RCC 7860 (cell line): ENCODE results near the gene AIF1.

Source experiments
- DNase-seq: peaks from one replicate; pipeline ENCODE4 v3.0.0-alpha.2; 2015; ENCODE audit warnings: low spot score
- FAIRE-seq: peaks from 2 replicates; lab custom pipeline; 2012; peaks lifted over from hg19 to GRCh38; lab: Jason Lieb, UNC

AIF1 gene

DNA sequence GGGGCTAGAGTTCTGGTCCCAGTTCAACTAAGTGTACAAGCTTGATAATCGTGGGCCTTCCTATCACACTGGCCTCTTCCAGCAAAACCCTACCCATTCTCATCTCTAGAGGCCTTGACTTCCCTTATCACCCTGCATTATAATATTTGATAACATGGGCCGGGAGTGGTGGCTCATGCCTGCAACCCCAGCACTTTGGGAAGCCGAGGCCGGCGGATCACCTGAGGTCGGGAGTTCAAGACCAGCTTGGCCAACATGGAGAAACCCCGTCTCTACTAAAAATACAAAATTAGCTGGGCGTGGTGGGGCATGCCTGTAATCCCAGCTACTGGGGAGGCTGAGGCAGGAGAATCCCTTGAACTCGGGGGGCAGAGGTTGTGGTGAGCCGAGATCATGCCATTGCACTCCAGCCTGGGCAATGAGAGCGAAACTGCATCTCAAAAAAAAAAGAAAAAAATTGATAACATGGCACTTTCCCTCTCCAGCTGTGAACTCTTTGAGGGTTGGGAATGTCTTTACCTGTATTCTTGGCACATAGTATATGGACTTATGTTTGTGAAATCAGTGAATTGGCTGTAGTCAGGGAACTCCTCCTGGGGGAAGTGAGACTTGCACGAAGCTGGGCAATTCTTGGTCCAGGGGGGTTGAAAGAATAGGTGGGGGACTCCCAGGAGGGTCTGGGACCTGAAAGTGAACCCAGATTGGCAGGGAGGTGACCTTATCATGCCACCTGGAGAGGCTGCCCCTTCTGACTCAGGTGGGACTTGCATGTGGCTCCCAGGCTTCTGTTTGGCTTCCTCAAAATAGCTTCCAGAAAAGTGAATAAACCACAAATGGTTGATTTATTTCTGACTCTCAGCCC lies 46.5 kb downstream of the AIF1 start:
- FAIRE-seq (no peak), DNase-seq (no peak)

DNA sequence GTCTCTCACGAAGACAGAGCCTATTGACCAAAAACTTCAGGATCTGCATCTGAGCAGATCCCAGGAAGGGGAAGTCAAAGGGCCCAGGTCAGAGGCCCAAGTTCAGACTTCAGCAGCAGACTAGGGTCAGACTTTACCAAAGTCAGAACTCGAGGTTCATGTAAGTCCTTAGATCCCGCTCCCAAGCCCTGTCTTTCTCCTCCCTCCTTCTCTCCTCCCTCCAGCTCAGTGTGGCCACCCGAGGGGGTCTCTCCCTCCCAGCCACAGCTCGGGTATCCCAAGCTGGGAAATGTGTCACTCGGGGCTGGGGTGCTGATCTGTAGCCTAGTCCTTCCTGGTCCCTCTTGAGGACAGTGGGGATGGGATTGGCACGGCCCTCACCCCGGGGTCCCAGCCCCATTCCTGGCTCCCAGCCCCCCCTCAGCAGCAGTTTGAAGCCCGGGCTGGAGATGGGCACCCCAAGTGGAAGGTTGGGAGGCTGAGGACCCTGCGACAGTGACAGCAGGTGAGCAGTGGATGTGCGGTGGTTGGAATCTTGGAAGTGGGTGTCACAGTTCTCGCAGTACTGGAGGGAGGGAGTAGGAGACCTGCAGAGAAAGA lies 47.2 kb downstream of the AIF1 start:
- DNase-seq (no peak), FAIRE-seq (no peak)

- no peak for FAIRE-seq
Observed at GRCh38 chr6:31663126-31663960, 48.3 kb downstream of the AIF1 start.

GRCh38 chr6:31663961-31664789 lies 49.1 kb downstream of the AIF1 start:
- FAIRE-seq: no peak

More at GRCh38 chr6:31663126-31663960, 48.3 kb downstream of the AIF1 start:
- DNase-seq: no peak

DNA sequence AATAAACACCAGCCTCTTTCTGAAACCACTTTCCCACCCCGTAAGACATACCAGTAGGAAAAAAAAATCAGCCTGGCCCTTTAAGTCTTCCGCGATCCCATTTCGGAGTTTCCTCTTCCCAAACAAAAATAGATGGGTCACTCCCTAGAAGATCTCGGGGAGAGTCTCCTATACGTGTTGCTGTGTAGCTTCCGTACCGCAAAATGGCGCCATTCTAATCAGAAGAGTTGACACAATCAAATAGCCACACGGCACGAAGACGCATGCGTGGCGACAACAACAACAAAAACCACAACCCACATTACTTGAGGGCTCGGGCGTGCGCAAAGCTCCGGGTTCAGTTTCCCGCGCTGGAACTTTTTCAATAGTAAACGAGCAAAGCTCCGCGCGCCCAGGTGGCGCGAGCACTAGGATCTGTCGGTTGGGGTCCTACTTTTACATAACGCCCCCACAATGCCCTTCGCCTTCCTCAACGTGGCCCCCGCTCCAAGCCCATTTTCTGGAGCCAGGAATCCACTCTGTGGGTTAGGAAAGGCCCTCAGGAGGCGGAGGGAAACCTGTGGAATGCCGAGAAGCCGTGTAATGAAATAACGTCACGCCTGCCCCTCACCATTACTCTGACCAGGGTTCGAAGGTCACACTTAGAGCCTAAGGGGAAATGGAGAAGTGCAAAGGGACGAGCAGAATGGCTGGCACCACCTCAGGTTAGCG lies 49.9 kb downstream of the AIF1 start, which contains the start of gene GPANK1:
Gene GPANK1 (minus strand): TSS at position 208 of the 711 bp plus-strand sequence. CDS start 519 bp downstream, outside the sequence.
- DNase-seq: peak; percentile 45
- no peak for FAIRE-seq

More at GRCh38 chr6:31663961-31664789, 49.1 kb downstream of the AIF1 start:
- DNase-seq: peak; percentile 65

DNA sequence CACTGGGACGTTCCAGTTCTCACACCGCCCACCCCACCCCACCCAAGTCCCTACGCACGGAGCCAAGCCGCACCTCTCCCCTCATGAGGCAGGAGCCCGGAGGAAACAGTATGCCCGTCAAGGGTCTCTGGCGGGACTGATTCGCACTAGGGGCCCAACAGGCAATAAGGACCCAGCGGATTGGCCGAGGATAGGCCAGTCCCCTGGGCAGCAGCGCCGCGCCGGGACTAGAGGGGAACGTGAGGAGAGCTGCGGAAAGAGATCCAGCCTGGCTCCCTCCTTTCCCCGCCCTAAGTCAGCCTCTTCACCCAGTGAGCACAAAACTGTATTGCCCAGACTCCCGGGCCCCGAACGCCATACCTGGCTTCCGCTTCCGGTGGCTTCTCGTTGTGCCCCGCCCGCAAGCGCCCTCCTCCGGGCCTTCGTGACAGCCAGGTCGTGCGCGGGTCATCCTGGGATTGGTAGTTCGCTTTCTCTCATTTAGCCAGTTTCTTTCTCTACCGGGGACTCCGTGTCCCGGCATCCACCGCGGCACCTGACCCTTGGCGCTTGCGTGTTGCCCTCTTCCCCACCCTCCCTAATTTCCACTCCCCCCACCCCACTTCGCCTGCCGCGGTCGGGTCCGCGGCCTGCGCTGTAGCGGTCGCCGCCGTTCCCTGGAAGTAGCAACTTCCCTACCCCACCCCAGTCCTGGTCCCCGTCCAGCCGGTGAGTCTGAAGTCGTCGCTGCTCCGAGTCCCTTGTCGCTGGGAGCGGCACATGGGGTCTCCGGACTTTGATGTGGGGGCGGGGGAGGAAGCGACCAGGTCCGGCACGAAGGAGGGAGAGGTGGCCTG lies 50.7 kb downstream of the AIF1 start, which contains the start of gene CSNK2B:
Gene CSNK2B (plus strand): TSS at position 580 of the 836 bp plus-strand sequence. CDS start 752 bp downstream, outside the sequence.
- FAIRE-seq (peak; percentile 52), DNase-seq (peak; percentile 90)

DNA sequence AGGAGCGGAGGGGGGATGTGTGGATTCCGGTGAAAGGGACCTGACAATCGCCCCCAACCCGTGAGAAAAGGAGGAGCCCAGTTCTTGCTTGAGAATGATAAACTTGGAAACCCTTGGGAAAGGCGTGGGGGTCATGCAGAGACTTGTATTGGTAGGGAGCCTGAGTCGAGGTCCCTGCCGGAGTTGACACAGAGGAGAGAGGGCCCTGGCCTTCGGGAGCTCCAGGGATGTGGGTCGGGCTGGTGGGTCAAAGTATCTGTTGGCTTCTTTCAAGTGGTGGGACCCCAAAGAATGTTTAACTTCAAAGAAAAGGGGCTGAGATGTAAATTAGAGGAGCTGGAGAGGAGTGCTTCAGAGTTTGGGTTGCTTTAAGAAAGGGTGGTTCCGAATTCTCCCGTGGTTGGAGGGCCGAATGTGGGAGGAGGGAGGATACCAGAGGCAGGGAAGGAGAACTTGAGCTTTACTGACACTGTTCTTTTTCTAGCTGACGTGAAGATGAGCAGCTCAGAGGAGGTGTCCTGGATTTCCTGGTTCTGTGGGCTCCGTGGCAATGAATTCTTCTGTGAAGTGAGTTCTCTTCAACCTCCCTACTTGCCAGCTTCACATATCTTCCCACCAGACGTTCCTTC lies 51.4 kb downstream of the AIF1 start:
- no peak for DNase-seq
- no peak for FAIRE-seq
